Liver (tissue), 9 donors: ENCODE data around the gene LRCH4. TPM values are rescaled to one million over a fixed set of nuclear protein-coding genes. Genes with fewer than 3 reads are reported as not detected.

Experiments used
- DNase-seq: peaks from one replicate; pipeline ENCODE4 v3.0.0-alpha.2; 2017; ENCODE audit warnings: low spot score
- H3K27ac ChIP-seq, 2 donors: one replicate each; pipeline ENCODE4 v1.7.0; 2013; ENCODE audit warnings: inconsistent platforms in 2 of 2, low read length in 2 of 2, control low read depth in 1 of 2, low read depth in 1 of 2, mild to moderate bottlenecking in 1 of 2
- H3K27me3 ChIP-seq, 4 donors: one replicate each; pipeline versions ENCODE4 v1.6.1 to v1.7.0; 2013; ENCODE audit warnings: low read length in 3 of 4, inconsistent platforms in 1 of 4, mild to moderate bottlenecking in 1 of 4, moderate library complexity in 1 of 4; ENCODE audit not compliant: control insufficient read depth in 4 of 4, insufficient read depth in 4 of 4
- H3K36me3 ChIP-seq, 4 donors: one replicate each; pipeline versions ENCODE4 v1.6.1 to v1.7.0; 2013; ENCODE audit warnings: low read length in 3 of 4, mild to moderate bottlenecking in 3 of 4, low read depth in 1 of 4, moderate library complexity in 1 of 4; ENCODE audit not compliant: control insufficient read depth in 4 of 4, insufficient read depth in 3 of 4
- H3K4me1 ChIP-seq, 4 donors: one replicate each; pipeline versions ENCODE4 v1.6.1 to v1.7.0; 2013; ENCODE audit warnings: low read length in 3 of 4, mild to moderate bottlenecking in 3 of 4, moderate library complexity in 1 of 4; ENCODE audit not compliant: control insufficient read depth in 4 of 4, insufficient read depth in 4 of 4
- H3K4me3 ChIP-seq, 3 donors: one replicate each; pipeline versions ENCODE4 v1.6.1 to v1.7.0; 2013; ENCODE audit warnings: low read length in 3 of 3, control low read depth in 1 of 3, low read depth in 1 of 3, mild to moderate bottlenecking in 1 of 3
- H3K9ac ChIP-seq, 2 donors: one replicate each; pipeline ENCODE4 v1.7.0; 2013; ENCODE audit warnings: low read length in 2 of 2, mild to moderate bottlenecking in 2 of 2, moderate library complexity in 2 of 2, control low read depth in 1 of 2, low read depth in 1 of 2
- H3K9me3 ChIP-seq, 4 donors: one replicate each; pipeline versions ENCODE4 v1.6.1 to v1.7.0; 2013; ENCODE audit warnings: low read length in 3 of 4; ENCODE audit not compliant: control insufficient read depth in 4 of 4
- ATF3 ChIP-seq: IDR thresholded peaks from 2 replicates; pipeline ENCODE4 v1.6.1; 2016; ENCODE audit warnings: antibody characterized with exemption
- CTCF ChIP-seq: fragments of 150-350 bp; IDR thresholded peaks from 2 replicates; pipeline ENCODE4 v1.5.1; 2017; ENCODE audit warnings: improper control_type of control experiment, low read depth, low read length; ENCODE audit not compliant: missing input control
- EGR1 ChIP-seq, 2 donors: IDR thresholded peaks; 2 replicates each; pipeline ENCODE4 v1.6.1; 2016 to 2018; ENCODE audit warnings: antibody characterized with exemption in 2 of 2, low read depth in 2 of 2
- FOXA2 ChIP-seq: IDR thresholded peaks from 2 replicates; pipeline ENCODE4 v1.6.1; 2016; ENCODE audit warnings: antibody characterized with exemption
- HNF4A ChIP-seq, 2 donors: conservative IDR thresholded peaks; 2 replicates each; pipeline ENCODE4 v1.6.1; 2016; ENCODE audit warnings: antibody characterized with exemption in 2 of 2, mild to moderate bottlenecking in 2 of 2
- HNF4G ChIP-seq: IDR thresholded peaks from 2 replicates; pipeline ENCODE4 v1.6.1; 2016; ENCODE audit warnings: antibody characterized with exemption
- JUND ChIP-seq, 2 donors: IDR thresholded peaks; 2 replicates each; pipeline ENCODE4 v1.6.1; 2016; ENCODE audit warnings: antibody characterized with exemption in 2 of 2
- MAX ChIP-seq: IDR thresholded peaks from 2 replicates; pipeline ENCODE4 v1.6.1; 2016; ENCODE audit warnings: antibody characterized with exemption
- NR2F2 ChIP-seq: IDR thresholded peaks from 2 replicates; pipeline ENCODE4 v1.6.1; 2016; ENCODE audit warnings: antibody characterized with exemption
- RAD21 ChIP-seq, 2 donors: IDR thresholded peaks; 2 replicates each; pipeline ENCODE4 v1.6.1; 2016; ENCODE audit warnings: antibody characterized with exemption in 2 of 2, mild to moderate bottlenecking in 2 of 2
- RXRA ChIP-seq, 2 donors: IDR thresholded peaks; 2 replicates each; pipeline ENCODE4 v1.6.1; 2017 to 2018; ENCODE audit warnings: antibody characterized with exemption in 2 of 2, mild to moderate bottlenecking in 1 of 2
- SP1 ChIP-seq: IDR thresholded peaks from 2 replicates; pipeline ENCODE4 v1.6.1; 2018; ENCODE audit warnings: antibody characterized with exemption, mild to moderate bottlenecking
- TAF1 ChIP-seq: conservative IDR thresholded peaks from 2 replicates; pipeline ENCODE4 v1.6.1; 2016; ENCODE audit warnings: antibody characterized with exemption, mild to moderate bottlenecking
- WGBS: extraction: QIAGEN DNeasy Blood & Tissue Kit; methylation state at CpG from one replicate; pipeline ENCODE4 v1.1.7; 2013; 5-methylcytosine and 5-hydroxymethylcytosine counted together
- polyA plus RNA-seq, 2 donors: library from polyadenylated mRNA; stranded (reverse) in 1 of 2; unstranded in 1 of 2; fragments of 200-250 nt in 1 of 2; fragments of >200 nt in 1 of 2; fragmentation: Nextera tagmentation in 1 of 2; extraction: Ambion mirVana in 1 of 2; gene quantifications; one replicate each; pipeline versions ENCODE4 v1.2.1 to v1.2.3, GENCODE V29; 2013 to 2015
- total RNA-seq, 2 donors: library from RNA; depleted of rRNA; stranded (reverse); fragments of >200 nt; gene quantifications; one replicate each; pipeline ENCODE4 v1.2.3, GENCODE V29; 2014
- TF ChIP-seq, protein P1 (sequence below): IDR thresholded peaks from 2 replicates; pipeline ENCODE4 v1.6.1; 2016; ENCODE audit warnings: antibody characterized with exemption, mild to moderate bottlenecking
- donor health status: healthy.
- donor health status: healthy.
- donor health status: healthy.
- donor health status: healthy.
- donor health status: healthy.

The LRCH4 gene
- total and polyA plus RNA-seq, 4 donors: 8.2 to 25.8 (median 13.0) TPM

GRCh38 chr7:100563809-100564400 lies 22.0 kb downstream of the LRCH4 start:
- peak overlapping the region; percentile 15 to 46 for H3K27ac ChIP-seq
- WGBS: 51% methylated on average over 12 of the region's 12 CpGs

GRCh38 chr7:100563100-100563564 lies 22.8 kb downstream of the LRCH4 start:
- Histone ChIP-seq H3K36me3 (peaks cover 10 to 25% (median 15%) of the 10 kb centered on the region in 4 donors), H3K9me3 (no peaks in the 10 kb centered on the region), H3K4me3 (no peak overlapping the region), H3K9ac (no peak overlapping the region), H3K27me3 (no peaks in the 10 kb centered on the region), H3K27ac (no peak overlapping the region), H3K4me1 (peaks cover 30 to 86% (median 66%) of the 10 kb centered on the region in 4 donors)
- 87% methylated on average over 8 of the region's 8 CpGs for WGBS
- TF ChIP-seq, protein P1, sequence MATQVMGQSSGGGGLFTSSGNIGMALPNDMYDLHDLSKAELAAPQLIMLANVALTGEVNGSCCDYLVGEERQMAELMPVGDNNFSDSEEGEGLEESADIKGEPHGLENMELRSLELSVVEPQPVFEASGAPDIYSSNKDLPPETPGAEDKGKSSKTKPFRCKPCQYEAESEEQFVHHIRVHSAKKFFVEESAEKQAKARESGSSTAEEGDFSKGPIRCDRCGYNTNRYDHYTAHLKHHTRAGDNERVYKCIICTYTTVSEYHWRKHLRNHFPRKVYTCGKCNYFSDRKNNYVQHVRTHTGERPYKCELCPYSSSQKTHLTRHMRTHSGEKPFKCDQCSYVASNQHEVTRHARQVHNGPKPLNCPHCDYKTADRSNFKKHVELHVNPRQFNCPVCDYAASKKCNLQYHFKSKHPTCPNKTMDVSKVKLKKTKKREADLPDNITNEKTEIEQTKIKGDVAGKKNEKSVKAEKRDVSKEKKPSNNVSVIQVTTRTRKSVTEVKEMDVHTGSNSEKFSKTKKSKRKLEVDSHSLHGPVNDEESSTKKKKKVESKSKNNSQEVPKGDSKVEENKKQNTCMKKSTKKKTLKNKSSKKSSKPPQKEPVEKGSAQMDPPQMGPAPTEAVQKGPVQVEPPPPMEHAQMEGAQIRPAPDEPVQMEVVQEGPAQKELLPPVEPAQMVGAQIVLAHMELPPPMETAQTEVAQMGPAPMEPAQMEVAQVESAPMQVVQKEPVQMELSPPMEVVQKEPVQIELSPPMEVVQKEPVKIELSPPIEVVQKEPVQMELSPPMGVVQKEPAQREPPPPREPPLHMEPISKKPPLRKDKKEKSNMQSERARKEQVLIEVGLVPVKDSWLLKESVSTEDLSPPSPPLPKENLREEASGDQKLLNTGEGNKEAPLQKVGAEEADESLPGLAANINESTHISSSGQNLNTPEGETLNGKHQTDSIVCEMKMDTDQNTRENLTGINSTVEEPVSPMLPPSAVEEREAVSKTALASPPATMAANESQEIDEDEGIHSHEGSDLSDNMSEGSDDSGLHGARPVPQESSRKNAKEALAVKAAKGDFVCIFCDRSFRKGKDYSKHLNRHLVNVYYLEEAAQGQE: no peak
- TF ChIP-seq FOXA2: no peak
- no peak for TF ChIP-seq CTCF
- no peak for TF ChIP-seq HNF4A (conservative IDR thresholded peaks at IDR 0.05)
- TF ChIP-seq SP1: no peak
- TF ChIP-seq MAX: no peak
- TF ChIP-seq NR2F2: no peak
- TF ChIP-seq HNF4G: no peak
- TF ChIP-seq ATF3: no peak
- TF ChIP-seq RXRA (IDR thresholded peaks at IDR 0.05): no peak
- TF ChIP-seq TAF1: no peak
- TF ChIP-seq EGR1 (IDR thresholded peaks at IDR 0.05; ENCODE audit: low read depth in 2 of 2): no peak
- no peak for TF ChIP-seq JUND (IDR thresholded peaks at IDR 0.05)
- no peak for DNase-seq

More at GRCh38 chr7:100563809-100564400, 22.0 kb downstream of the LRCH4 start:
- no peaks in the 10 kb centered on the region for H3K9me3 ChIP-seq
- TF ChIP-seq RAD21 (IDR thresholded peaks at IDR 0.05) (peak; percentile 79 to 83), FOXA2 (no peak), CTCF (peak; percentile 94), RXRA (IDR thresholded peaks at IDR 0.05) (no peak)
- H3K27me3 ChIP-seq: no peaks in the 10 kb centered on the region
- no peak overlapping the region for H3K9ac ChIP-seq
- peaks cover 33 to 90% (median 71%) of the 10 kb centered on the region in 4 donors for H3K4me1 ChIP-seq
- peaks cover 5 to 23% (median 15%) of the 10 kb centered on the region in 4 donors for H3K36me3 ChIP-seq
- DNase-seq: peak; percentile 90
- no peak overlapping the region for H3K4me3 ChIP-seq
